Mesendoderm (in vitro differentiated cells): ENCODE results near the gene SND1.

Experiments
- DNase-seq: peaks from one replicate; pipeline ENCODE4 v3.0.0; 2013
- H2AK5ac ChIP-seq: 2 replicates; pipeline ENCODE4 v1.6.1; 2013; ENCODE audit warnings: low read length, inconsistent platforms
- H2BK120ac ChIP-seq: 2 replicates; pipeline ENCODE4 v1.6.1; 2013; ENCODE audit warnings: low read depth, mild to moderate bottlenecking, low read length, moderate library complexity, mixed read lengths
- H2BK15ac ChIP-seq: replicated peaks from 2 replicates; pipeline ENCODE4 v1.6.1; 2013; ENCODE audit warnings: low read depth, mild to moderate bottlenecking, moderate library complexity
- H2BK5ac ChIP-seq: 2 replicates; pipeline ENCODE4 v1.6.1; 2013; ENCODE audit warnings: low read length, inconsistent platforms
- H3K18ac ChIP-seq: 2 replicates; pipeline ENCODE4 v1.6.1; 2013; ENCODE audit warnings: mild to moderate bottlenecking, low read length, mixed read lengths
- H3K23ac ChIP-seq: one replicate; pipeline ENCODE4 v1.6.1; 2013; ENCODE audit warnings: low read length
- H3K27ac ChIP-seq: 2 replicates; pipeline ENCODE4 v1.5.1; 2013; ENCODE audit warnings: low read depth, mild to moderate bottlenecking, inconsistent platforms, low read length, moderate library complexity
- H3K27me3 ChIP-seq: 2 replicates; pipeline ENCODE4 v1.6.1; 2013; ENCODE audit warnings: low read length, control low read depth, mild to moderate bottlenecking, inconsistent platforms; ENCODE audit not compliant: insufficient read depth, poor library complexity
- H3K36me3 ChIP-seq: 2 replicates; pipeline ENCODE4 v1.6.1; 2013; ENCODE audit warnings: low read length, inconsistent platforms; ENCODE audit not compliant: control insufficient read depth, insufficient read depth
- H3K4ac ChIP-seq: one replicate; pipeline ENCODE4 v1.6.1; 2013; ENCODE audit warnings: low read depth, mild to moderate bottlenecking, low read length, moderate library complexity
- H3K4me1 ChIP-seq: 2 replicates; pipeline ENCODE4 v1.6.1; 2013; ENCODE audit warnings: low read depth, low read length, inconsistent platforms; ENCODE audit not compliant: control insufficient read depth
- H3K4me2 ChIP-seq: 2 replicates; pipeline ENCODE4 v1.6.1; 2013; ENCODE audit warnings: low read length
- H3K4me3 ChIP-seq: 2 replicates; pipeline ENCODE4 v1.5.1; 2013; ENCODE audit warnings: mild to moderate bottlenecking, low read length
- H3K56ac ChIP-seq: one replicate; pipeline ENCODE4 v1.6.1; 2013; ENCODE audit warnings: low read length
- H3K79me1 ChIP-seq: 2 replicates; pipeline ENCODE4 v1.6.1; 2013; ENCODE audit warnings: low read length, inconsistent platforms
- H3K79me2 ChIP-seq: 2 replicates; pipeline ENCODE4 v1.6.1; 2013; ENCODE audit warnings: mild to moderate bottlenecking, low read length; ENCODE audit not compliant: control insufficient read depth, insufficient read depth
- H3K9ac ChIP-seq: 2 replicates; pipeline ENCODE4 v1.6.1; 2013; ENCODE audit warnings: low read length, inconsistent platforms
- H4K5ac ChIP-seq: one replicate; pipeline ENCODE4 v1.6.1; 2013; ENCODE audit warnings: low read length
- H4K8ac ChIP-seq: one replicate; pipeline ENCODE4 v1.6.1; 2013; ENCODE audit warnings: low read depth, mild to moderate bottlenecking, control low read depth, low read length, moderate library complexity
- WGBS: extraction: QIAGEN DNeasy Blood & Tissue Kit; methylation state at CpG from one replicate; pipeline ENCODE4 v1.1.7; 2013; ENCODE audit warnings: low lambda C conversion rate, missing lambda C conversion rate; ENCODE audit not compliant: insufficient coverage; ENCODE audit errors: extremely low coverage; 5-methylcytosine and 5-hydroxymethylcytosine counted together

SND1 gene

GRCh38 chr7:127822822-127823508, 171.0 kb downstream of the SND1 start:
- no peaks in the 10 kb centered on the region for H3K36me3 ChIP-seq
- no peak overlapping the region for H4K8ac ChIP-seq
- no peaks in the 10 kb centered on the region for H3K27me3 ChIP-seq
- no peak overlapping the region for H2BK5ac ChIP-seq
- H2BK120ac ChIP-seq, result no peak overlapping the region
- no peak overlapping the region for H3K4ac ChIP-seq
- no peak overlapping the region for H3K18ac ChIP-seq
- no peak overlapping the region for H3K27ac ChIP-seq
- H3K23ac ChIP-seq, result no peak overlapping the region
- H2BK15ac ChIP-seq, result no peak overlapping the region
- no peaks in the 10 kb centered on the region for H3K79me2 ChIP-seq
- no peak overlapping the region for H2AK5ac ChIP-seq
- WGBS, result no CpG with 5 or more reads among the region's 5 CpGs
- peaks cover 12% of the 10 kb centered on the region for H3K4me1 ChIP-seq
- no peak overlapping the region for H3K4me2 ChIP-seq
- peaks cover 9% of the 10 kb centered on the region for H3K79me1 ChIP-seq
- no peak overlapping the region for H3K9ac ChIP-seq
- H4K5ac ChIP-seq, result no peak overlapping the region
- H3K56ac ChIP-seq, result no peak overlapping the region
- DNase-seq, result peak; percentile 91
- no peak overlapping the region for H3K4me3 ChIP-seq

GRCh38 chr7:127824682-127825081, 172.7 kb downstream of the SND1 start:
- no peak overlapping the region for H3K23ac ChIP-seq
- H3K4ac ChIP-seq, result no peak overlapping the region
- H3K18ac ChIP-seq, result no peak overlapping the region
- no CpG with 5 or more reads among the region's 1 CpG for WGBS
- no peak overlapping the region for H2BK5ac ChIP-seq
- H3K4me2 ChIP-seq, result no peak overlapping the region
- H2AK5ac ChIP-seq, result no peak overlapping the region
- H3K4me1 ChIP-seq, result peaks cover 11% of the 10 kb centered on the region
- no peak overlapping the region for H4K5ac ChIP-seq
- no peak overlapping the region for H3K4me3 ChIP-seq
- H2BK120ac ChIP-seq, result no peak overlapping the region
- H3K79me2 ChIP-seq, result no peaks in the 10 kb centered on the region
- H3K36me3 ChIP-seq, result no peaks in the 10 kb centered on the region
- DNase-seq, result no peak
- H3K9ac ChIP-seq, result no peak overlapping the region
- no peak overlapping the region for H3K27ac ChIP-seq
- H3K56ac ChIP-seq, result no peak overlapping the region
- H3K79me1 ChIP-seq, result peaks cover 6% of the 10 kb centered on the region
- H3K27me3 ChIP-seq, result no peaks in the 10 kb centered on the region
- H2BK15ac ChIP-seq, result no peak overlapping the region
- H4K8ac ChIP-seq, result no peak overlapping the region

- no CpG with 5 or more reads among the region's 4 CpGs for WGBS
- no peak overlapping the region for H3K4me3 ChIP-seq
- H3K9ac ChIP-seq, result no peak overlapping the region
- H2BK120ac ChIP-seq, result no peak overlapping the region
- H2BK15ac ChIP-seq, result no peak overlapping the region
- H4K8ac ChIP-seq, result no peak overlapping the region
- H2BK5ac ChIP-seq, result no peak overlapping the region
- no peak overlapping the region for H3K27ac ChIP-seq
- no peaks in the 10 kb centered on the region for H3K79me2 ChIP-seq
- no peak overlapping the region for H2AK5ac ChIP-seq
- no peak overlapping the region for H3K4me2 ChIP-seq
- H3K36me3 ChIP-seq, result no peaks in the 10 kb centered on the region
- H3K4ac ChIP-seq, result no peak overlapping the region
- DNase-seq, result no peak
- no peaks in the 10 kb centered on the region for H3K4me1 ChIP-seq
- H3K27me3 ChIP-seq, result no peaks in the 10 kb centered on the region
- H3K56ac ChIP-seq, result no peak overlapping the region
- H3K18ac ChIP-seq, result no peak overlapping the region
- H4K5ac ChIP-seq, result no peak overlapping the region
- no peak overlapping the region for H3K23ac ChIP-seq
- no peaks in the 10 kb centered on the region for H3K79me1 ChIP-seq
Measured at GRCh38 chr7:127828843-127829500, 177.0 kb downstream of the SND1 start.

GRCh38 chr7:127831318-127832219, 179.6 kb downstream of the SND1 start:
- no peak overlapping the region for H2BK120ac ChIP-seq
- no peak overlapping the region for H2AK5ac ChIP-seq
- H3K79me2 ChIP-seq, result peaks cover 2% of the 10 kb centered on the region
- H3K4ac ChIP-seq, result no peak overlapping the region
- H4K8ac ChIP-seq, result no peak overlapping the region
- no peak overlapping the region for H3K4me3 ChIP-seq
- no peak overlapping the region for H2BK15ac ChIP-seq
- no peak overlapping the region for H3K27ac ChIP-seq
- H3K18ac ChIP-seq, result no peak overlapping the region
- no peak overlapping the region for H2BK5ac ChIP-seq
- DNase-seq, result no peak
- no peak overlapping the region for H3K4me2 ChIP-seq
- H3K4me1 ChIP-seq, result no peaks in the 10 kb centered on the region
- no peak overlapping the region for H4K5ac ChIP-seq
- no peaks in the 10 kb centered on the region for H3K79me1 ChIP-seq
- no CpG with 5 or more reads among the region's 5 CpGs for WGBS
- H3K23ac ChIP-seq, result no peak overlapping the region
- no peak overlapping the region for H3K9ac ChIP-seq
- no peaks in the 10 kb centered on the region for H3K36me3 ChIP-seq
- no peaks in the 10 kb centered on the region for H3K27me3 ChIP-seq
- H3K56ac ChIP-seq, result no peak overlapping the region

- no peak overlapping the region for H2BK5ac ChIP-seq
- no peaks in the 10 kb centered on the region for H3K4me1 ChIP-seq
- no peak overlapping the region for H4K8ac ChIP-seq
- no peak overlapping the region for H3K23ac ChIP-seq
- no CpG with 5 or more reads among the region's 7 CpGs for WGBS
- no peak overlapping the region for H3K27ac ChIP-seq
- H3K79me1 ChIP-seq, result no peaks in the 10 kb centered on the region
- no peak overlapping the region for H3K18ac ChIP-seq
- no peak overlapping the region for H2BK15ac ChIP-seq
- no peak overlapping the region for H2BK120ac ChIP-seq
- H3K9ac ChIP-seq, result no peak overlapping the region
- H3K56ac ChIP-seq, result no peak overlapping the region
- no peaks in the 10 kb centered on the region for H3K27me3 ChIP-seq
- no peaks in the 10 kb centered on the region for H3K36me3 ChIP-seq
- H4K5ac ChIP-seq, result no peak overlapping the region
- H3K4me3 ChIP-seq, result no peak overlapping the region
- peaks cover 2% of the 10 kb centered on the region for H3K79me2 ChIP-seq
- no peak overlapping the region for H3K4ac ChIP-seq
- H3K4me2 ChIP-seq, result no peak overlapping the region
- H2AK5ac ChIP-seq, result no peak overlapping the region
- DNase-seq, result no peak
Measured at GRCh38 chr7:127832592-127832991, 180.6 kb downstream of the SND1 start.
